Fibroblast of peridontal ligament (primary cell): ENCODE measurements around the gene ACKR1.

ENCODE experiments used
- DNase-seq: peaks from one replicate; pipeline ENCODE4 v3.0.0-alpha.2; 2010; ENCODE audit errors: extremely low read depth

Gene ACKR1

DNA sequence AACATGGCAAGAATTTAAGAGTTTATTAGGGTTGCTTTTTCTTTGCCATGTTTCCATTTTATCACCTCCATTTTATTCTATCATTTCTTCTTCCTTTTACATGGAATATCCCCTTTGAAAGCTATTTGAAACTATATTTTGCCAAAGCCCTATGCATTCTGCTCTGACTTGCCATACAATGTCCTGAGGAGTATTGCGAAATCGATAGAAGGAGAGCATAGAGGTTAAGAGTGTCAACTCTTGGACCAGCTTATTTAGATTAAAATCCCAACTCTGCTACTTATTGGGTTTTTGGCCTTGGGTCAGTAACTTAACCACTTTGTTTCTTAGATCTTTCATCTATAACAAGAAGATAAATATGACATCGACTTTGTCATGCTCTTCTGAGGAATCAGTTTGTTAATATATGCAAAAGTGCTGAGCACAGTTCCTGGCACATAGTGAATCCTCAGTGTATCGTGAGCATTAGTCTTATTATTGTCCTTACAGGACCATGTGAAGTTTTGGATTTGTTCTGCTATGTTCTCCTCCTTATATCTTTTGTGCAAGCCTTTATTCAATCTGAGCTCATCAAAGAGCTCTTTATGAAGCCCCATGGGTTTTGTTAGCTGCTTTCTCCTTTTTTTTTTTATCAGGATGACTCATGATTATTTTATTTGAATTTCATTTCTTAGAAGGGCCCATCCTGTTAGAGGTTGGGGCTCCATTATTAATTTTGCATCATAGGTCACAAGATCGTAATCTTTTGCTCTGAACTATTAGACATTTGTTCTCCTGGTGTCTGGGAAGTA lies 17.6 kb downstream of the ACKR1 start:
- no peak for DNase-seq

DNA sequence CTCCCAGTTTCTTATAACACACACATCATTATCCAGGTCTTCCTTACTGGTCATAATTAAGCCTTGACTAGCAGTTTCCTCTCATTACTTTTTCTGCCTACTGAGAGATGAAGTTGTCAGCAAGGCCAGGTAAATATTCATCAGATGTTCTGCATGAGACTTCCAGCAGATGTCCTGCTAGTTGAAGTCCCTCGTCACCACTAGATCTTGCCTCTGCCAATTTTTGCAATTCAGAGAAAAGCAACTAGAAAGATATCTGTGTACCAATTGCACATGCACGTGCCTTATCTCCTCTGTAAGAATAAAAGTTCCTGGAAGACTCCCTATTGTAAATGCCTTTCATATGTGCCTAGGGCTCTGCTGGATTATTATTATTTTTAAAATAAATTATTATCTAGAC lies 18.3 kb downstream of the ACKR1 start:
- DNase-seq: no peak

- no peak for DNase-seq
Observed at GRCh38 chr1:159228554-159228953, 23.9 kb downstream of the ACKR1 start.

- no peak for DNase-seq
Observed at GRCh38 chr1:159229260-159229885, 24.7 kb downstream of the ACKR1 start.

- DNase-seq: no peak
Observed at GRCh38 chr1:159229896-159230295, 25.2 kb downstream of the ACKR1 start.

DNA sequence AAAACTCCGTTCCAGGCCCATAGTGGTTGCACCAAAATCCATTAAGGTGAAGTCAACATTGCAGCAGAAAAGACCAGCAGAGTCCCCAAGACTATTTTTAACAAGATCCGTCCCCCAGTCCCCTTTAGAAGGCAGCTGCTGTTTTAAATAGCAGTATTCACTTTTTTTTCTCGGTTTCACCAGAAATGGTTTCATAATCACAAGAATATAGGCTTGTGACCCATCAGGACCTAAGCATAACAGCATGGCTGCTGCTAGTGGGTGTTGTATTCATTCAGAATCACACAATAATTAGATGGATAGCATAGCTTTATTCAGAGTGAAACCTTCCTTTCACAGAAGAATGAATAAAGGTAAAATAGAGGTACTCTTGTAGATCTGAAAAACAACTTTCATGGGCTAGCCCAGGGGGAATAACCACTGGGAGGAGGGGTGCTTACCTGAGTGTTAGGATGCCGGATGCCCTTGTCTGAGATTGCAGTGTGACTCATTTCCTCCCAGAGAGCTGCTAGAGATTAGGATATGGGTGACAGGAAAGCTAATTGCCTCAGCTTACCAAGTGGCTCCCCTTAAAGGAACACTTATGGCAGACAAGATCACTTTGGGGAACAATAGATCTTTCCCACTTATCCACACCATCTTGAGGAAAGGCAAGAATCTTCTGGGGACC lies 35.0 kb downstream of the ACKR1 start:
- DNase-seq: no peak

DNA sequence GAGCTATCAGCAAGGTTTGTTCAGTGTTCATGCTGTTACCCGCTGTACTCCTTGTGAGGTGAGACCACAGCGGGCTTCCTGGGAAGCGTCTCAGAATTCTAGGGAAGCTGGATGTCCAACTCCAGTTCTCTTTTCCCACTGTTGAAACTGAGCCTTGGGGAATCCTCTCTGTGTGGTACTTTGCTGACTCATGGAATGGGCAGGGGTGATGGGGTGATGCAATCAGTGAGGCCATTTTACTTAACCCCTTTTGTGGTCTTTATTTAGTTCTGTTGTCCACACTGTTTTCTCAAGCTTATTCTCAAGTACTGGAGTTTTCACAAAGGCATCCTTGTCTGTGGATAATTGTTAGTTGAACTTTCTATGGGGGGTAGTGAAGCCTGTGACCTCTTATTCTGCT lies 42.6 kb downstream of the ACKR1 start:
- DNase-seq: no peak

DNA sequence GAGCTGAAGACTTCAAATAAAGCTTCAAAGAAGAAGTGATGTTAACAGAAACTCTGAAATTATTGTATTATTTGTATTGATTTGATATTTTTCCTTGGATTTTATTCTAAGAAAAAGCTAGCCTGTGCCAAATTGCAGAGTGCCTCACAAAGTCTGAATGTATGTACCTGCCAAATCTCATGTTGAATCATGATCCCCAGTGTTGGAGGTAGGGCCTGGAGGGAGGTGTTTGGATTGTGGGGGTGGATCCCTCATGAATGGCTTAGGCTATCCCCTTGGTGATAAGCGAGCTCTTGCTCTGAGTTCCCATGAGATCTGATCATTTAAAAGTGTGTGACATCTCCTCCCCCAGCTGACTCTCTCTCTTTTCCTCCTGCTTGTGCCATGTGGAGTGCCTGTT lies 43.6 kb downstream of the ACKR1 start:
- DNase-seq: no peak

GRCh38 chr1:159250638-159251216 lies 46.1 kb downstream of the ACKR1 start:
- DNase-seq: no peak
